Stomach (tissue), 4 donors: ENCODE measurements around the gene PLCL2.

Experiments
- CTCF ChIP-seq, 7 experiments: fragments of 450-650 bp in 4 of 7; fragments of 200-600 bp in 3 of 7; sonication (generic) in 3 of 7; IDR thresholded peaks; one replicate each; pipeline ENCODE4 v1.5.1; 2016 to 2019; ENCODE audit warnings: antibody characterized with exemption in 7 of 7, control low read depth in 2 of 7, mild to moderate bottlenecking in 1 of 7
- POLR2A ChIP-seq, 4 donors: fragments of 450-650 bp; IDR thresholded peaks; one replicate each; pipeline ENCODE4 v1.6.1; 2016; ENCODE audit warnings: antibody characterized with exemption in 4 of 4, control low read depth in 2 of 4, mild to moderate bottlenecking in 1 of 4, moderate library complexity in 1 of 4

- TF ChIP-seq CTCF (IDR thresholded peaks at IDR 0.05): no peak
- no peak for TF ChIP-seq POLR2A (IDR thresholded peaks at IDR 0.05)
Measured at GRCh38 chr3:17070161-17070959, 185.6 kb downstream of the PLCL2 start.
